ENCODE data around the gene ACVR1B. TPM values are rescaled to one million over a fixed set of nuclear protein-coding genes. Genes with fewer than 3 reads are reported as not detected.

Gene ACVR1B
- total and polyA plus RNA-seq, 2 donors (not counting 3 experiments of a cell fraction or from before 2014, with no cell fraction given): 29.0 to 33.7 TPM

DNA sequence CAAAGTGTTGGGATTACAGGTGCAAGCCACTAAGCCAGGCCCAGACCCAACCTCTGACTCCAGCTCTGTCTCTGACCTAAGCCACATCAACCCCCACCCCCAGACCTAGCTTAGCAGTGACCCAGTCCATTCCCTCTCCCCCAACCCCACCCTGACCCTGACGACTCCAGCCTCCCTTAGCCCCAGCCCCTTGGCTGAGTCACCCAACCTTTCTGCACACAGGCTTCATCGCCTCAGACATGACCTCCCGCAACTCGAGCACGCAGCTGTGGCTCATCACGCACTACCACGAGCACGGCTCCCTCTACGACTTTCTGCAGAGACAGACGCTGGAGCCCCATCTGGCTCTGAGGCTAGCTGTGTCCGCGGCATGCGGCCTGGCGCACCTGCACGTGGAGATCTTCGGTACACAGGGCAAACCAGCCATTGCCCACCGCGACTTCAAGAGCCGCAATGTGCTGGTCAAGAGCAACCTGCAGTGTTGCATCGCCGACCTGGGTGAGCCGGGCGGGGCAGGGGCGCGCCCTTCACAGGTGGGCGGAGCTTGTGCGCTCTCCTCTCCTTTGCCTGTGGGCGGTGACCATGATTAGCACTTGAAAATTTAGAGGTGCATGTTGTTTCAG lies 36.4 kb upstream of the ACVR1B start:
- Histone ChIP-seq H3K4me2 (ENCODE audit: insufficient read depth, low read length) (no peak overlapping the region), H3K4me1 (ENCODE audit: control insufficient read depth, extremely low read depth, insufficient read depth, low read length) (peaks cover 41% of the 10 kb centered on the region), H2AFZ (ENCODE audit: low read depth, low read length) (no peak overlapping the region), H4K20me1 (replicated peaks; ENCODE audit: control insufficient read depth, extremely low read depth, insufficient read depth, low read length) (no peaks in the 10 kb centered on the region), H3K9me1 (replicated peaks; ENCODE audit: control insufficient read depth, extremely low read depth, insufficient read depth, low read length) (no peaks in the 10 kb centered on the region), H3K36me3 (ENCODE audit: control insufficient read depth in 2 of 2, extremely low read depth in 1 of 2, insufficient read depth in 2 of 2, low read length in 2 of 2) (peaks cover 42 to 55% of the 10 kb centered on the region in 2 experiments), H3K9ac (replicated peaks; ENCODE audit: extremely low read depth, insufficient read depth, low read length) (no peak overlapping the region), H3K27me3 (ENCODE audit: control insufficient read depth in 2 of 2, insufficient read depth in 2 of 2, low read length in 2 of 2) (no peaks in the 10 kb centered on the region), H3K27ac (ENCODE audit: insufficient read depth, low read depth, low read length) (no peak overlapping the region), H3K4me3 (replicated peaks in 1 of 3; ENCODE audit: insufficient read depth in 1 of 3, low read depth in 1 of 3, low read length in 3 of 3) (no peak overlapping the region), H3K79me2 (ENCODE audit: control insufficient read depth, insufficient read depth, low read length) (peaks cover 74% of the 10 kb centered on the region), H3K9me3 (replicated peaks; ENCODE audit: control insufficient read depth, insufficient read depth, low read length) (no peaks in the 10 kb centered on the region)
- TF ChIP-seq EZH2 (IDR thresholded peaks at IDR 0.05; ENCODE audit: borderline replicate concordance, low read depth, low read length, severe bottlenecking) (no peak), FOS (IDR thresholded peaks at IDR 0.05; ENCODE audit: borderline replicate concordance, insufficient read depth, low read length) (no peak), MYC (IDR thresholded peaks at IDR 0.05; ENCODE audit: low read depth, low read length) (no peak), MAX (IDR thresholded peaks at IDR 0.05; ENCODE audit: insufficient read depth, insufficient read length) (no peak)
- TSS peak; percentile 1 for BruUV-seq (replicated peaks)
- CTCF ChIA-PET: interaction anchor here (0.9 to 11.4 kb wide), 4 partner anchors 8 to 29 kb away, joined by 3 to 157 read pairs (median 4); no protein-coding TSS in a partner anchor
- POLR2A ChIA-PET: no interaction called here
- intact Hi-C loops (cut with micrococcal nuclease) (no loop called here), dilution Hi-C loops (cut with MboI; ENCODE audit: extremely low pct_ligation_motif_present, low sequenced_read_pairs) (no loop called here)
- FAIRE-seq (no peak), DNase-seq (ENCODE audit: low read depth, low spot score) (no peak)

- H3K79me2 ChIP-seq (ENCODE audit: control insufficient read depth, insufficient read depth, low read length): peaks cover 66% of the 10 kb centered on the region
- H3K4me2 ChIP-seq (ENCODE audit: insufficient read depth, low read length): no peak overlapping the region
- FAIRE-seq (no peak), DNase-seq (ENCODE audit: low read depth, low spot score) (no peak)
- H2AFZ ChIP-seq (ENCODE audit: low read depth, low read length): no peak overlapping the region
- CTCF ChIA-PET: interaction anchor here (1.4 to 12.8 kb wide), 3 partner anchors 7 to 29 kb away, joined by 3 to 393 read pairs (median 157); no protein-coding TSS in a partner anchor
- H3K27me3 ChIP-seq (ENCODE audit: control insufficient read depth in 2 of 2, insufficient read depth in 2 of 2, low read length in 2 of 2): no peaks in the 10 kb centered on the region
- H3K9me3 ChIP-seq (replicated peaks; ENCODE audit: control insufficient read depth, insufficient read depth, low read length): no peaks in the 10 kb centered on the region
- peaks cover 33% of the 10 kb centered on the region for H3K4me1 ChIP-seq (ENCODE audit: control insufficient read depth, extremely low read depth, insufficient read depth, low read length)
- TF ChIP-seq MAX (IDR thresholded peaks at IDR 0.05; ENCODE audit: insufficient read depth, insufficient read length): no peak
- TF ChIP-seq, protein P1, sequence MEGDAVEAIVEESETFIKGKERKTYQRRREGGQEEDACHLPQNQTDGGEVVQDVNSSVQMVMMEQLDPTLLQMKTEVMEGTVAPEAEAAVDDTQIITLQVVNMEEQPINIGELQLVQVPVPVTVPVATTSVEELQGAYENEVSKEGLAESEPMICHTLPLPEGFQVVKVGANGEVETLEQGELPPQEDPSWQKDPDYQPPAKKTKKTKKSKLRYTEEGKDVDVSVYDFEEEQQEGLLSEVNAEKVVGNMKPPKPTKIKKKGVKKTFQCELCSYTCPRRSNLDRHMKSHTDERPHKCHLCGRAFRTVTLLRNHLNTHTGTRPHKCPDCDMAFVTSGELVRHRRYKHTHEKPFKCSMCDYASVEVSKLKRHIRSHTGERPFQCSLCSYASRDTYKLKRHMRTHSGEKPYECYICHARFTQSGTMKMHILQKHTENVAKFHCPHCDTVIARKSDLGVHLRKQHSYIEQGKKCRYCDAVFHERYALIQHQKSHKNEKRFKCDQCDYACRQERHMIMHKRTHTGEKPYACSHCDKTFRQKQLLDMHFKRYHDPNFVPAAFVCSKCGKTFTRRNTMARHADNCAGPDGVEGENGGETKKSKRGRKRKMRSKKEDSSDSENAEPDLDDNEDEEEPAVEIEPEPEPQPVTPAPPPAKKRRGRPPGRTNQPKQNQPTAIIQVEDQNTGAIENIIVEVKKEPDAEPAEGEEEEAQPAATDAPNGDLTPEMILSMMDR (IDR thresholded peaks at IDR 0.05; ENCODE audit: extremely low read depth in 1 of 2, insufficient read depth in 1 of 2, low read depth in 1 of 2, low read length in 2 of 2): no peak
- TF ChIP-seq FOS (IDR thresholded peaks at IDR 0.05; ENCODE audit: borderline replicate concordance, insufficient read depth, low read length): no peak
- TF ChIP-seq GATA2 (IDR thresholded peaks at IDR 0.05; ENCODE audit: insufficient read depth, insufficient read length, low read depth, low read length): no peak
- TF ChIP-seq MYC (IDR thresholded peaks at IDR 0.05; ENCODE audit: low read depth, low read length): no peak
- no peak for TF ChIP-seq POLR2AphosphoS5 (IDR thresholded peaks at IDR 0.05; ENCODE audit: insufficient read depth, low read depth, low read length)
- no peak for TF ChIP-seq POLR2A (IDR thresholded peaks at IDR 0.05; ENCODE audit: low read depth, low read length)
- no peak for TF ChIP-seq EZH2 (IDR thresholded peaks at IDR 0.05; ENCODE audit: borderline replicate concordance, low read depth, low read length, severe bottlenecking)
- TF ChIP-seq JUN (IDR thresholded peaks at IDR 0.05; ENCODE audit: borderline replicate concordance, insufficient read depth, insufficient read length, low read depth): no peak
- H4K20me1 ChIP-seq (replicated peaks; ENCODE audit: control insufficient read depth, extremely low read depth, insufficient read depth, low read length): no peaks in the 10 kb centered on the region
- H3K27ac ChIP-seq (ENCODE audit: insufficient read depth, low read depth, low read length): no peak overlapping the region
- no peaks in the 10 kb centered on the region for H3K9me1 ChIP-seq (replicated peaks; ENCODE audit: control insufficient read depth, extremely low read depth, insufficient read depth, low read length)
- no peak overlapping the region for H3K4me3 ChIP-seq (replicated peaks in 1 of 3; ENCODE audit: insufficient read depth in 1 of 3, low read depth in 1 of 3, low read length in 3 of 3)
- POLR2A ChIA-PET: no interaction called here
- no peak overlapping the region for H3K9ac ChIP-seq (replicated peaks; ENCODE audit: extremely low read depth, insufficient read depth, low read length)
- no TSS peak for BruUV-seq (replicated peaks)
- H3K36me3 ChIP-seq (ENCODE audit: control insufficient read depth in 2 of 2, extremely low read depth in 1 of 2, insufficient read depth in 2 of 2, low read length in 2 of 2): peaks cover 42 to 57% of the 10 kb centered on the region in 2 experiments
- dilution Hi-C loops (cut with MboI; ENCODE audit: extremely low pct_ligation_motif_present, low sequenced_read_pairs) (no loop called here), intact Hi-C loops (cut with micrococcal nuclease) (no loop called here)
These were observed 35.5 kb upstream of the ACVR1B start for GRCh38 chr12:51915951-51916350.
